Gastrocnemius medialis (tissue), 4 donors: ENCODE measurements around the gene AP4E1.

ENCODE experiments used
- CTCF ChIP-seq, 5 experiments: fragments of 450-650 bp in 3 of 5; fragments of 200-600 bp in 2 of 5; sonication (generic) in 2 of 5; IDR thresholded peaks in 4 of 5; conservative IDR thresholded peaks in 1 of 5; 1 replicate in 4 of 5; 2 replicates in 1 of 5; pipeline ENCODE4 v1.5.1; 2016 to 2019; ENCODE audit warnings: antibody characterized with exemption in 5 of 5, mild to moderate bottlenecking in 3 of 5, moderate library complexity in 3 of 5
- POLR2A ChIP-seq, 2 donors: fragments of 450-650 bp; IDR thresholded peaks; one replicate each; pipeline ENCODE4 v1.6.1; 2017; ENCODE audit warnings: antibody characterized with exemption in 2 of 2, mild to moderate bottlenecking in 2 of 2, moderate library complexity in 2 of 2

DNA sequence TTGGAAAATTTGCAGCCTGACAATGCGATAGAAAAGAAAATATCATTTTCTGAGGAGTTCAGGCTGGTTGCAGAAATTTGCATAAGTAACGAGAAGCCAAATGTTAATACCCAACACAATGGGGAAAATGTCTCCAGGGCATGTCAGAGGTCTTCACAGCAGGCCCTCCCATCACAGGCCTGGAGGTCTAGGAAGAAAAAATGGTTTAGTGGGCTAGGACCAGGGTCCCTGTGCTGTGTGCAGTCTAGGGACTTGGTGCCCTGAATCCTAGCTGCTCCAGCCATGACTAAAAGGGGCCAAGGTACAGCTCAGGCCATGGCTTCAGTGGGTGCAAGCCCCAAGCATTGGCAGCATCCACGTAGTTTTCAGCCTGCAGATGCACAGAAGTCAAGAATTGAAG lies 14.5 kb upstream of the AP4E1 start:
- TF ChIP-seq POLR2A (IDR thresholded peaks at IDR 0.05) (no peak), CTCF (IDR thresholded peaks at IDR 0.05 in 4 of 5, conservative IDR thresholded peaks at IDR 0.05 in 1 of 5) (no peak)
